NCI-H69 (cell line): ENCODE measurements around the gene SPATA9.
"Not testable (repeated sequence)": the region's sequence is repeated elsewhere in the genome, so short reads cannot be mapped to it uniquely, and the experiment has no call there.

Experiments
- DNase-seq: peaks from one replicate; lab custom pipeline; 2025; lab: John Stamatoyannopoulos, UW

SPATA9 gene

GRCh38 chr5:95717439-95717838, 34.6 kb upstream of the SPATA9 start:
- no peak for DNase-seq

- no peak for DNase-seq
Observed at GRCh38 chr5:95715799-95716461, 33.1 kb upstream of the SPATA9 start.

- no peak for DNase-seq
Observed at GRCh38 chr5:95713960-95714710, 31.3 kb upstream of the SPATA9 start.

- DNase-seq, result peak; percentile 53
Observed at GRCh38 chr5:95713246-95713645, 30.5 kb upstream of the SPATA9 start.

- DNase-seq, result peak; percentile 82
Observed at GRCh38 chr5:95712347-95712958, 29.7 kb upstream of the SPATA9 start.

GRCh38 chr5:95711501-95712346, 28.9 kb upstream of the SPATA9 start:
- DNase-seq, result no peak

GRCh38 chr5:95710651-95711500, 28.1 kb upstream of the SPATA9 start:
- peak; percentile 62 for DNase-seq

GRCh38 chr5:95709967-95710650, 27.3 kb upstream of the SPATA9 start:
- peak; percentile 75 for DNase-seq

GRCh38 chr5:95708876-95709275, 26.1 kb upstream of the SPATA9 start:
- no peak for DNase-seq

- not testable (repeated sequence) for DNase-seq
Observed at GRCh38 chr5:95707534-95708188, 24.9 kb upstream of the SPATA9 start.

GRCh38 chr5:95707055-95707454, 24.3 kb upstream of the SPATA9 start:
- no peak for DNase-seq

- peak; percentile 33 for DNase-seq
Observed at GRCh38 chr5:95706196-95706595, 23.4 kb upstream of the SPATA9 start.

- DNase-seq, result no peak
Observed at GRCh38 chr5:95704150-95704549, 21.4 kb upstream of the SPATA9 start.

GRCh38 chr5:95701074-95701473, 18.3 kb upstream of the SPATA9 start:
- peak; percentile 41 for DNase-seq

- DNase-seq, result no peak
Observed at GRCh38 chr5:95699337-95699736, 16.5 kb upstream of the SPATA9 start.

- DNase-seq, result peak; percentile 77
Observed at GRCh38 chr5:95697781-95698681, 15.2 kb upstream of the SPATA9 start.

GRCh38 chr5:95690333-95690732, 7.5 kb upstream of the SPATA9 start:
- DNase-seq, result no peak

GRCh38 chr5:95689680-95690079, 6.9 kb upstream of the SPATA9 start:
- no peak for DNase-seq

- DNase-seq, result no peak
Observed at GRCh38 chr5:95686651-95687050, 3.9 kb upstream of the SPATA9 start.
